ENCODE data around the gene CSGALNACT2.

Gene CSGALNACT2

DNA sequence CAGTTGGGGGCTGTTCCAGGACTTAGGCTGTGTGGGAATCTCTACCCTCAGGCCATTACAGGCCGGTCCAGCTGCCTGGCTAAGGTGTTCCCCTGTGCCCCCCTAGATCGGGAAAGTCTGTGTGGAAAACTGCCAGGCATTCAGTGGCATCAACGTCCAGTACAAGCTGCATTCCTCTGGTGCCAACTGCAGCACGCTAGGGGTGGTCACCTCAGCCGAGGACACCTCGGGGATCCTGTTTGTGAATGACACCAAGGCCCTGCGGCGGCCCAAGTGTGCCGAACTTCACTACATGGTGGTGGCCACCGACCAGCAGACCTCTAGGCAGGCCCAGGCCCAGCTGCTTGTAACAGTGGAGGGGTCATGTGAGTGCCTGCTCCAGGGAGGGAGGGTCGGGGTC lies 27.1 kb upstream of the CSGALNACT2 start:
- Histone ChIP-seq H3K9me3 (ENCODE audit: insufficient read depth, low read length) (no peaks in the 10 kb centered on the region), H3K36me3 (ENCODE audit: low read length) (no peaks in the 10 kb centered on the region), H3K4me2 (ENCODE audit: low read depth, low read length, poor library complexity, severe bottlenecking) (no peak overlapping the region), H3K9me2 (replicated peaks; ENCODE audit: insufficient read depth, low read length) (no peaks in the 10 kb centered on the region), H3K27ac (ENCODE audit: low read depth, low read length) (no peak overlapping the region), H3K4me3 (ENCODE audit: insufficient read depth, low read length, poor library complexity, severe bottlenecking) (no peak overlapping the region), H4K20me1 (ENCODE audit: low read depth, low read length) (no peaks in the 10 kb centered on the region), H3K79me2 (ENCODE audit: insufficient read depth, low read length) (no peaks in the 10 kb centered on the region), H3F3A (ENCODE audit: insufficient read depth) (no peaks in the 10 kb centered on the region), H2AFZ (ENCODE audit: low read depth, low read length, severe bottlenecking) (no peak overlapping the region), H3K9ac (ENCODE audit: low read length) (no peak overlapping the region), H3K27me3 (ENCODE audit: low read length) (no peaks in the 10 kb centered on the region)
- no peak for TF ChIP-seq EZH2phosphoT487 (conservative IDR thresholded peaks at IDR 0.05; ENCODE audit: low read length)
- TF ChIP-seq, protein P1, sequence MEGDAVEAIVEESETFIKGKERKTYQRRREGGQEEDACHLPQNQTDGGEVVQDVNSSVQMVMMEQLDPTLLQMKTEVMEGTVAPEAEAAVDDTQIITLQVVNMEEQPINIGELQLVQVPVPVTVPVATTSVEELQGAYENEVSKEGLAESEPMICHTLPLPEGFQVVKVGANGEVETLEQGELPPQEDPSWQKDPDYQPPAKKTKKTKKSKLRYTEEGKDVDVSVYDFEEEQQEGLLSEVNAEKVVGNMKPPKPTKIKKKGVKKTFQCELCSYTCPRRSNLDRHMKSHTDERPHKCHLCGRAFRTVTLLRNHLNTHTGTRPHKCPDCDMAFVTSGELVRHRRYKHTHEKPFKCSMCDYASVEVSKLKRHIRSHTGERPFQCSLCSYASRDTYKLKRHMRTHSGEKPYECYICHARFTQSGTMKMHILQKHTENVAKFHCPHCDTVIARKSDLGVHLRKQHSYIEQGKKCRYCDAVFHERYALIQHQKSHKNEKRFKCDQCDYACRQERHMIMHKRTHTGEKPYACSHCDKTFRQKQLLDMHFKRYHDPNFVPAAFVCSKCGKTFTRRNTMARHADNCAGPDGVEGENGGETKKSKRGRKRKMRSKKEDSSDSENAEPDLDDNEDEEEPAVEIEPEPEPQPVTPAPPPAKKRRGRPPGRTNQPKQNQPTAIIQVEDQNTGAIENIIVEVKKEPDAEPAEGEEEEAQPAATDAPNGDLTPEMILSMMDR (IDR thresholded peaks at IDR 0.05; ENCODE audit: insufficient read depth, low read length, poor library complexity, severe bottlenecking) = no peak

DNA sequence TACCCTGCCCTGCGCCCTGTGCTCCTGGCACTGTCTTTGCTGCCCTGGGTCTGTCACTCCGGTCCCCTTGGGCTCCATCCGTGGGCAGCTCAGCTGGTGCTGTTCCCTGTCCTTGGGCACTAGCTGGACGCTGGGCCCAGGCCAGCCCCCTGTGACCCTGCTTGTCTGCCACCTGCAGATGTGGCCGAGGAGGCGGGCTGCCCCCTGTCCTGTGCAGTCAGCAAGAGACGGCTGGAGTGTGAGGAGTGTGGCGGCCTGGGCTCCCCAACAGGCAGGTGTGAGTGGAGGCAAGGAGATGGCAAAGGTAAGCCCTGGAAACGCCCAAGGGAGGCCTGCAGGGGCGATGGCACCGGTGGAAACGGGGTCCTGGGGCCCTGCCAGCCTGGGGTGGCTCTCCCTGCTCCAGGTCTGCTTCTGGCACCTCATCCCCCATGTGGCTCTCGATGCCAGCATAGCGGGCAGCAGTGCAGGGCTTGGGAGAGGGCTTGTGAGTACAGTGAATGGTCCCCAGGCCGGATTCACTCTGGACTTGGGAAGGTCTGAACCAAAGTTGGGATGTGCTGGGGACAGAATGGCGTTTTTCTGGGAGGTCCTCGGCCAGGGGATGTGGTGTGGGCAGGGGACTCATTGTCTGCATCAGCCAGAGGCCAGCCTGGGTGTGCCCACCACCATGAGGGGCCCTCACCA lies 26.2 kb upstream of the CSGALNACT2 start:
- Histone ChIP-seq H3K36me3 (ENCODE audit: low read length) (no peaks in the 10 kb centered on the region), H3F3A (ENCODE audit: insufficient read depth) (no peaks in the 10 kb centered on the region), H3K9me3 (ENCODE audit: insufficient read depth, low read length) (no peaks in the 10 kb centered on the region), H4K20me1 (ENCODE audit: low read depth, low read length) (no peaks in the 10 kb centered on the region), H3K9ac (ENCODE audit: low read length) (no peak overlapping the region), H3K4me3 (ENCODE audit: insufficient read depth, low read length, poor library complexity, severe bottlenecking) (no peak overlapping the region), H3K4me2 (ENCODE audit: low read depth, low read length, poor library complexity, severe bottlenecking) (no peak overlapping the region), H3K27ac (ENCODE audit: low read depth, low read length) (no peak overlapping the region), H3K79me2 (ENCODE audit: insufficient read depth, low read length) (no peaks in the 10 kb centered on the region), H3K27me3 (ENCODE audit: low read length) (no peaks in the 10 kb centered on the region), H2AFZ (ENCODE audit: low read depth, low read length, severe bottlenecking) (no peak overlapping the region), H3K9me2 (replicated peaks; ENCODE audit: insufficient read depth, low read length) (no peaks in the 10 kb centered on the region)
- no peak for TF ChIP-seq EZH2phosphoT487 (conservative IDR thresholded peaks at IDR 0.05; ENCODE audit: low read length)
- TF ChIP-seq, protein P1 (IDR thresholded peaks at IDR 0.05; ENCODE audit: insufficient read depth, low read length, poor library complexity, severe bottlenecking) = no peak

DNA sequence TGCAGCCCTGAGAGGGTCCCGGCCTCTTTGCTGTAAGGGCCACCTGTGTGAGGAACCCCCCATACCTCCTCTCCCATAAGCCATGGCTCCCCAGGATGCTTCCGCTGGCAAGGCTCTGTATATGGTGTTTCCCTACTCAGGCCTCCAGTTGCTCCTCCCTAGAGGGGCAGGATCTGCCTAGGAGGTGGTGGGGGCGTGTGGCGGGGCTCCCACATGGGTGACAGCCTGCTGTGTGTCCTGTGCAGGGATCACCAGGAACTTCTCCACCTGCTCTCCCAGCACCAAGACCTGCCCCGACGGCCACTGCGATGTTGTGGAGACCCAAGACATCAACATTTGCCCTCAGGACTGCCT lies 25.7 kb upstream of the CSGALNACT2 start:
- no peak overlapping the region for H3K9ac ChIP-seq (ENCODE audit: low read length)
- H3K9me3 ChIP-seq (ENCODE audit: insufficient read depth, low read length) = no peaks in the 10 kb centered on the region
- no peak overlapping the region for H3K4me2 ChIP-seq (ENCODE audit: low read depth, low read length, poor library complexity, severe bottlenecking)
- TF ChIP-seq, protein P1 (IDR thresholded peaks at IDR 0.05; ENCODE audit: insufficient read depth, low read length, poor library complexity, severe bottlenecking) = no peak
- no peak for TF ChIP-seq EZH2phosphoT487 (conservative IDR thresholded peaks at IDR 0.05; ENCODE audit: low read length)
- H3K4me3 ChIP-seq (ENCODE audit: insufficient read depth, low read length, poor library complexity, severe bottlenecking) = no peak overlapping the region
- no peaks in the 10 kb centered on the region for H3K36me3 ChIP-seq (ENCODE audit: low read length)
- no peak overlapping the region for H2AFZ ChIP-seq (ENCODE audit: low read depth, low read length, severe bottlenecking)
- no peak overlapping the region for H3K27ac ChIP-seq (ENCODE audit: low read depth, low read length)
- no peaks in the 10 kb centered on the region for H3K79me2 ChIP-seq (ENCODE audit: insufficient read depth, low read length)
- H4K20me1 ChIP-seq (ENCODE audit: low read depth, low read length) = no peaks in the 10 kb centered on the region
- H3K27me3 ChIP-seq (ENCODE audit: low read length) = no peaks in the 10 kb centered on the region
- no peaks in the 10 kb centered on the region for H3K9me2 ChIP-seq (replicated peaks; ENCODE audit: insufficient read depth, low read length)
- no peaks in the 10 kb centered on the region for H3F3A ChIP-seq (ENCODE audit: insufficient read depth)

Data from SU-DHL-6 (cell line).